Activated T-helper 17 cell treated with anti-CD3 and anti-CD28 coated beads, Interleukin-2, amount 50 U/mL, for 72 hours (primary cell): ENCODE measurements around the gene SPTLC3. TPM values are rescaled to one million over a fixed set of nuclear protein-coding genes. Genes with fewer than 3 reads are reported as not detected.

Experiments used
- ATAC-seq: fragments of 150-1000 bp; cut with Tn5 transposase; replicated peaks from 2 replicates; pipeline ENCODE4 v1.10.0; 2021; ENCODE audit warnings: mild to moderate bottlenecking, moderate library complexity
- H3K27ac Mint-ChIP-seq: one replicate; pipeline ENCODE4 v1.8.0; 2022; ENCODE audit warnings: mixed read lengths
- H3K27me3 Mint-ChIP-seq: one replicate; pipeline ENCODE4 v1.8.0; 2022; ENCODE audit warnings: mixed read lengths
- H3K36me3 Mint-ChIP-seq: one replicate; pipeline ENCODE4 v1.8.0; 2022; ENCODE audit warnings: low read depth, mild to moderate bottlenecking, mixed read lengths
- H3K4me1 Mint-ChIP-seq: one replicate; pipeline ENCODE4 v1.8.0; 2022; ENCODE audit warnings: mixed read lengths
- H3K4me3 Mint-ChIP-seq: one replicate; pipeline ENCODE4 v1.8.0; 2022; ENCODE audit warnings: mild to moderate bottlenecking, mixed read lengths
- H3K9me3 Mint-ChIP-seq: one replicate; pipeline ENCODE4 v1.8.0; 2022; ENCODE audit warnings: mixed read lengths
- total RNA-seq, 2 donors: library from RNA; stranded (reverse); gene quantifications; one replicate each; pipeline ENCODE4 v1.2.3, GENCODE V29; 2022

SPTLC3 gene
- total RNA-seq, 2 donors from 2014 or later, result not detected

DNA sequence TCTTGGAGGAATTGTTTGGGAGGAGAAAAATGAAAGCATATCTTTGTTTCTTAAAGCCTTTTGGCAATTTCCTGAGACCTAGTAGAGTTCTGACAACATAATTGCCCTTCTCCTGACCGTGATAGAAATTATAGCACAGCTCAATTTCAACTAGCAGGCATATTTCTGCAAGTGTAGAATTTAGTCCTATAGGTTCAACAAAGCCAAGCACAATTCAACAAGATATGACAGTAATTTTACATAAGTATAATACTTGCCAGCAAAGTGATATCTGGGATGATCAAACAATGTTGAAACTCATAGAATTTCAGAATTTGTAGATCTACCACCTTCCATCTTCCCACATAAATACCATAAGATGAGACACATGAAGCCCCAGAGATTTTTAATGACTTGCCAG, 73.1 kb downstream of the SPTLC3 start:
- Mint-ChIP-seq H3K36me3 (no peaks in the 10 kb centered on the region), H3K4me1 (no peaks in the 10 kb centered on the region), H3K9me3 (no peaks in the 10 kb centered on the region), H3K27ac (no peak overlapping the region), H3K4me3 (no peak overlapping the region), H3K27me3 (no peaks in the 10 kb centered on the region)
- no peak for ATAC-seq

DNA sequence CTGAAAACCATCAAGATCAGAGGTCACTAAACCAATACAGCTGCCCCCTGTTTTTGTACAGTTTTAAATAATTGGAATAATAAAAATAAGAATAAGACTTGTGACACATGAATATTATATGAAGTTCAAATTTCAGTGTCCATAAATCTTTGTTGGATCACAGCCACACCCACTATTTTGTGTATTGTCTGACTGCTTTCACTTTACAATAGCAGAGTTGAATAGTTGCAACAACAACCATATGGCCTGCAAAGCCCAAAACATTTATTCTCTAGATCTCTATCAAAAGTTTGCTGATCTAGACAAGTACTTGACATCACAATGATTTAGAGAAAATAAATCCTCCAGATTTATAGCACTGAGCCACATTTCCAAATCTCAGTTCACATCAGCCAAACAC, 73.6 kb downstream of the SPTLC3 start:
- Mint-ChIP-seq H3K4me3 (no peak overlapping the region), H3K27ac (no peak overlapping the region), H3K4me1 (no peaks in the 10 kb centered on the region), H3K9me3 (no peaks in the 10 kb centered on the region), H3K36me3 (no peaks in the 10 kb centered on the region), H3K27me3 (no peaks in the 10 kb centered on the region)
- ATAC-seq, result no peak

- no peak for ATAC-seq
- Mint-ChIP-seq H3K36me3 (no peaks in the 10 kb centered on the region), H3K4me1 (no peaks in the 10 kb centered on the region), H3K9me3 (no peaks in the 10 kb centered on the region), H3K27ac (no peak overlapping the region), H3K27me3 (no peaks in the 10 kb centered on the region), H3K4me3 (no peak overlapping the region)
These were observed 76.5 kb downstream of the SPTLC3 start for GRCh38 chr20:13085275-13085674.

- Mint-ChIP-seq H3K27me3 (peaks cover 12% of the 10 kb centered on the region), H3K9me3 (no peaks in the 10 kb centered on the region)
- no peak for ATAC-seq
These were observed 81.2 kb downstream of the SPTLC3 start for GRCh38 chr20:13089950-13090469.

DNA sequence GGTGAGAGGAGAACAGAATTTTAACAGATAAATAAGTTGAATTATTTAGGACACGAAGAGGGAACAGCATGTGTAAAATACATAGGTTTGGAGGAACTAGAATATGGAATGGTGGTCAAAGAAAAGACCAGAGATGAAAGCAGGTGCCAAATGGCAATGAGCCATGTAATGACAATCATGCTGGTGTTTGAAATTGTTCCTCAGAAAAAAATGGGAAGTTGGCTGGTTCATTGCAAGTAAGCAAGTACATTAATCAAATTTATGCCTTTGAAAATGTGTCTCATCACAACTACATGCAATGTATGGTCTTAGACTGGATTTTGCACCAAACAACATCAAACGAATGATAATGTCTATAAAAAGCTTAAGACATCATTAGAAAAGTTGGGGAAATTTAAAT, 83.3 kb downstream of the SPTLC3 start:
- peaks cover 12% of the 10 kb centered on the region for H3K27me3 Mint-ChIP-seq
- H3K4me1 Mint-ChIP-seq, result no peaks in the 10 kb centered on the region
- no peak overlapping the region for H3K27ac Mint-ChIP-seq
- H3K9me3 Mint-ChIP-seq, result no peaks in the 10 kb centered on the region
- H3K36me3 Mint-ChIP-seq, result no peaks in the 10 kb centered on the region
- ATAC-seq, result no peak
- H3K4me3 Mint-ChIP-seq, result no peak overlapping the region

More at GRCh38 chr20:13089950-13090469, 81.2 kb downstream of the SPTLC3 start:
- Mint-ChIP-seq H3K27ac (no peak overlapping the region), H3K4me1 (no peaks in the 10 kb centered on the region), H3K4me3 (no peak overlapping the region), H3K36me3 (no peaks in the 10 kb centered on the region)

DNA sequence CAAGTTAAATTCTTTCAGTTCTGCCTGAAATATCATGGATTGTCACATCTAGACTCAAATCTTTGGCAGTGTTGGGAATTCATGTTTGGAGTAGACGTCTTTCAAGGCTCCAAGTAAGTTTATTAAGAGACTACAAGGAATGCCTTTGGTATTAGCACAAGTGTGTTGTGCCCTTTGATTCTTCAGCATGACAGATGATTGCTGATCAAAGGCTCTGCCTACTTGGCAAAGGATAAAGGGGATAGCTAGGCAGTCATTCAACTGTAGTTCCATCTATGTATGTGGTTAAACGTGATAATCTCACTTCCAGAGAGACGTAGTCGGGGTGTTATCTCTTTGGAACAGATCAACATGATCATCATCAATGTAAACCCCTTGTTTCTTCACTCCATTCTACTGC, 86.2 kb downstream of the SPTLC3 start:
- H3K4me3 Mint-ChIP-seq, result no peak overlapping the region
- H3K27me3 Mint-ChIP-seq, result peaks cover 12% of the 10 kb centered on the region
- H3K4me1 Mint-ChIP-seq, result no peaks in the 10 kb centered on the region
- H3K36me3 Mint-ChIP-seq, result no peaks in the 10 kb centered on the region
- no peak for ATAC-seq
- no peaks in the 10 kb centered on the region for H3K9me3 Mint-ChIP-seq
- H3K27ac Mint-ChIP-seq, result no peak overlapping the region

GRCh38 chr20:13098720-13099355, 90.1 kb downstream of the SPTLC3 start:
- no peak overlapping the region for H3K27ac Mint-ChIP-seq
- ATAC-seq, result no peak
- H3K4me3 Mint-ChIP-seq, result no peak overlapping the region
- H3K36me3 Mint-ChIP-seq, result no peaks in the 10 kb centered on the region
- H3K27me3 Mint-ChIP-seq, result peaks cover 5% of the 10 kb centered on the region
- no peaks in the 10 kb centered on the region for H3K9me3 Mint-ChIP-seq
- no peaks in the 10 kb centered on the region for H3K4me1 Mint-ChIP-seq

GRCh38 chr20:13099676-13100075, 90.9 kb downstream of the SPTLC3 start:
- Mint-ChIP-seq H3K4me3 (no peak overlapping the region), H3K27ac (no peak overlapping the region), H3K4me1 (no peaks in the 10 kb centered on the region), H3K9me3 (no peaks in the 10 kb centered on the region), H3K36me3 (no peaks in the 10 kb centered on the region), H3K27me3 (no peaks in the 10 kb centered on the region)
- no peak for ATAC-seq

GRCh38 chr20:13101276-13101675, 92.5 kb downstream of the SPTLC3 start:
- ATAC-seq, result no peak
- H3K4me1 Mint-ChIP-seq, result no peaks in the 10 kb centered on the region
- H3K36me3 Mint-ChIP-seq, result no peaks in the 10 kb centered on the region
- H3K27me3 Mint-ChIP-seq, result peaks cover 4% of the 10 kb centered on the region
- no peaks in the 10 kb centered on the region for H3K9me3 Mint-ChIP-seq
- no peak overlapping the region for H3K4me3 Mint-ChIP-seq
- no peak overlapping the region for H3K27ac Mint-ChIP-seq

DNA sequence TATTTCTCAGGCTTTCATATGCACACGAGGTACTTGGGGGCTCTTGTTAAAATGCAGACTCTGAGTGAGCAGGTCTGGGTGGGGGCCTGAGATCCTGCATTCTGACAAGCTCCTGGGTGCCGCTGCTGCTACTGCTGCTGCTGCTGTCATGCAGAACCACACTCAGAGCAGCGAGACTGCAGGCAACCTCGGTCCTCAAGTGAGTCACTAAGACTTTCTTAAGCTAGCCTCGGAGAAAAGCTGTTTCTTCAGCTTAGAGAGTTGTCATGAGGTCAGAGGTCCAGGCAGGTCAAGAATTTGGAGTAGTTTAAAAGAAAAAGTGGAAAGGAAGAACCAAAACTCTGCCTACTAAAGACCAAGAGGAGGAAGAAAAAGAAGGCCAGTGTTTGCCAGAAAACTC, 92.9 kb downstream of the SPTLC3 start:
- Mint-ChIP-seq H3K36me3 (no peaks in the 10 kb centered on the region), H3K27ac (no peak overlapping the region), H3K27me3 (peaks cover 6% of the 10 kb centered on the region), H3K4me1 (no peaks in the 10 kb centered on the region), H3K9me3 (no peaks in the 10 kb centered on the region), H3K4me3 (no peak overlapping the region)
- ATAC-seq, result no peak

GRCh38 chr20:13102237-13102636, 93.5 kb downstream of the SPTLC3 start:
- ATAC-seq, result no peak
- Mint-ChIP-seq H3K27me3 (peaks cover 9% of the 10 kb centered on the region), H3K9me3 (no peaks in the 10 kb centered on the region), H3K36me3 (no peaks in the 10 kb centered on the region), H3K27ac (no peak overlapping the region), H3K4me3 (no peak overlapping the region), H3K4me1 (no peaks in the 10 kb centered on the region)

DNA sequence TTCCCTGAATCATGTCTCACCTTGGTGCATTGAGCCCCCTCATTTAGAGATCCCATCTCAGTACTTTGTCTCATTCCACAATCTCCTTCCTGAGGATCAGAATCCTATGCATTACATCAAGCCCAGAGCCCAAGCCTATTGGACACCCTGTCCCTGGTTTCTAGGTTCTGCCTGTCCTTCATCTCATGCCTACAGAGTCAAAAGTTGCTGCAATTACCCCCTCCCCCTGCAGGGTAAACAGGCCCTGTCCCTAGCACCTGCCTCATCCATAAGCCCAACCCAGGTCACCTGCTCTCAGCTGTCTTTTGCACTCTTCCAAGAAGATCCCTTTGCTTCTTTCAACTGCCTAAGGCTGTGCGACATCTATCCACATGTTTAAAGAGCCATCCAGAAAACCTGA, 93.9 kb downstream of the SPTLC3 start:
- ATAC-seq, result no peak
- peaks cover 11% of the 10 kb centered on the region for H3K27me3 Mint-ChIP-seq
- no peaks in the 10 kb centered on the region for H3K36me3 Mint-ChIP-seq
- no peaks in the 10 kb centered on the region for H3K9me3 Mint-ChIP-seq
- H3K4me3 Mint-ChIP-seq, result no peak overlapping the region
- H3K4me1 Mint-ChIP-seq, result no peaks in the 10 kb centered on the region
- no peak overlapping the region for H3K27ac Mint-ChIP-seq

DNA sequence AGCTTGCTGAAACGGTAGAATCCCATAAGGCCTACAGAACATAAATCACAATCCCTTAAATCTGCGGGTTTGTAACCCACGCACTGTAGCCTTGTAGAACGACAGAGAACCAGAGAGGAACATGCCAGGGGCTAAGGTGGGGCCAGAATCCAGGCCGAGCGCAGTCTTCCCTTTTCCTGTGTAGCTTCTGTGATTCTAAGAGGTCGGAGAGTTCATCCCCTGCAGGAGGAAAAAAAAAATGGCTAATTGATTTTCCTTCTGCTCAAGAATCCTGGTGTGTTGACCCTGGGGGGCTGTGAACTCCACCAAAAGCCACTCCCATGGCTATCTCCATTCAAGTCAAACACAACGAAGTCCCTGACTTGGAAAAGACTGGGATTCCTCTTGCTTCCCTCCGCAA, 96.3 kb downstream of the SPTLC3 start:
- Mint-ChIP-seq H3K27me3 (peaks cover 11% of the 10 kb centered on the region), H3K4me3 (no peak overlapping the region), H3K9me3 (no peaks in the 10 kb centered on the region), H3K27ac (no peak overlapping the region), H3K4me1 (no peaks in the 10 kb centered on the region), H3K36me3 (no peaks in the 10 kb centered on the region)
- ATAC-seq, result no peak

- ATAC-seq, result no peak
- H3K36me3 Mint-ChIP-seq, result no peaks in the 10 kb centered on the region
- no peak overlapping the region for H3K4me3 Mint-ChIP-seq
- no peaks in the 10 kb centered on the region for H3K4me1 Mint-ChIP-seq
- H3K9me3 Mint-ChIP-seq, result no peaks in the 10 kb centered on the region
- H3K27me3 Mint-ChIP-seq, result peaks cover 11% of the 10 kb centered on the region
- H3K27ac Mint-ChIP-seq, result no peak overlapping the region
These were observed 97.2 kb downstream of the SPTLC3 start for GRCh38 chr20:13105864-13106457.

GRCh38 chr20:13109658-13110057, 100.9 kb downstream of the SPTLC3 start:
- no peak for ATAC-seq

More at GRCh38 chr20:13109658-13110057, 100.9 kb downstream of the SPTLC3 start:
- Mint-ChIP-seq H3K4me3 (no peak overlapping the region), H3K27ac (no peak overlapping the region), H3K27me3 (peaks cover 11% of the 10 kb centered on the region), H3K4me1 (no peaks in the 10 kb centered on the region), H3K36me3 (no peaks in the 10 kb centered on the region), H3K9me3 (no peaks in the 10 kb centered on the region)
